Stimulated activated CD4-positive, alpha-beta T cell treated with anti-CD3 and anti-CD28 coated beads, Interleukin-1b, Interleukin-23, amount 100 ng/mL, for 24 hours (primary cell): Measurements from ENCODE around the gene KATNA1.
A peak's percentile ranks its signal among the peaks of the same experiment; 100 is the strongest.

Experiments
- DNase-seq, 4 experiments: peaks; one replicate each; pipeline ENCODE4 v3.0.0-alpha.2; 2020; ENCODE audit warnings: low read depth in 4 of 4, low spot score in 1 of 4

The KATNA1 gene

GRCh38 chr6:149614337-149614736 is 34.2 kb downstream of the KATNA1 start:
- no peak for DNase-seq

GRCh38 chr6:149608381-149608982 is 40.0 kb downstream of the KATNA1 start:
- DNase-seq, result no peak

- DNase-seq, result no peak
Measured at GRCh38 chr6:149600508-149600907, 48.0 kb downstream of the KATNA1 start.

GRCh38 chr6:149593408-149593807 is 55.1 kb downstream of the KATNA1 start:
- no peak for DNase-seq

GRCh38 chr6:149592983-149593382 is 55.5 kb downstream of the KATNA1 start:
- DNase-seq, result no peak

- no peak for DNase-seq
Measured at GRCh38 chr6:149586149-149586548, 62.4 kb downstream of the KATNA1 start.

GRCh38 chr6:149581349-149581748 is 67.2 kb downstream of the KATNA1 start:
- no peak for DNase-seq

- DNase-seq, result no peak
Measured at GRCh38 chr6:149580880-149581279, 67.6 kb downstream of the KATNA1 start.

- no peak for DNase-seq
Measured at GRCh38 chr6:149567945-149568585, 80.4 kb downstream of the KATNA1 start.

GRCh38 chr6:149567194-149567586 is 81.3 kb downstream of the KATNA1 start:
- DNase-seq, result no peak

GRCh38 chr6:149566410-149567193 is 81.9 kb downstream of the KATNA1 start:
- DNase-seq, result peak; percentile 17 to 35 (median 28)

GRCh38 chr6:149565527-149566409 is 82.7 kb downstream of the KATNA1 start, which contains the start of gene GINM1:
Gene GINM1, plus strand, starts transcription at chr6:149566375. Its CDS starts 40 bp downstream, at chr6:149566415.
- peak; percentile 76 to 92 (median 91) for DNase-seq

GRCh38 chr6:149563928-149564325 is 84.6 kb downstream of the KATNA1 start:
- no peak for DNase-seq

GRCh38 chr6:149563203-149563927 is 85.1 kb downstream of the KATNA1 start:
- no peak for DNase-seq

GRCh38 chr6:149560736-149561135 is 87.8 kb downstream of the KATNA1 start:
- no peak for DNase-seq

- no peak for DNase-seq
Measured at GRCh38 chr6:149559389-149559788, 89.1 kb downstream of the KATNA1 start.

GRCh38 chr6:149558029-149558428 is 90.5 kb downstream of the KATNA1 start:
- no peak for DNase-seq

- DNase-seq, result no peak
Measured at GRCh38 chr6:149551920-149552319, 96.6 kb downstream of the KATNA1 start.

GRCh38 chr6:149545754-149546471 is 102.6 kb downstream of the KATNA1 start, which contains the start of gene PPIL4:
Gene PPIL4, minus strand, starts transcription at chr6:149546043. Its CDS starts 38 bp downstream, at chr6:149546005.
- peak; percentile 92 to 96 (median 93) for DNase-seq
